HG02938 (cell line): Measurements from ENCODE around the gene CH25H.

ENCODE experiments used
- ATAC-seq: cut with Tn5 transposase; IDR thresholded peaks from one replicate; pipeline ENCODE4 v1.9.1; 2021; ENCODE audit warnings: mild to moderate bottlenecking, moderate library complexity; ENCODE audit not compliant: unreplicated experiment

Gene CH25H

GRCh38 chr10:89233033-89233432, 25.9 kb upstream of the CH25H start:
- no peak for ATAC-seq

- no peak for ATAC-seq
These were observed 21.8 kb upstream of the CH25H start for GRCh38 chr10:89228962-89229361.

- ATAC-seq: no peak
These were observed 21.0 kb upstream of the CH25H start for GRCh38 chr10:89228146-89228545.

GRCh38 chr10:89226891-89227290, 19.8 kb upstream of the CH25H start:
- no peak for ATAC-seq

DNA sequence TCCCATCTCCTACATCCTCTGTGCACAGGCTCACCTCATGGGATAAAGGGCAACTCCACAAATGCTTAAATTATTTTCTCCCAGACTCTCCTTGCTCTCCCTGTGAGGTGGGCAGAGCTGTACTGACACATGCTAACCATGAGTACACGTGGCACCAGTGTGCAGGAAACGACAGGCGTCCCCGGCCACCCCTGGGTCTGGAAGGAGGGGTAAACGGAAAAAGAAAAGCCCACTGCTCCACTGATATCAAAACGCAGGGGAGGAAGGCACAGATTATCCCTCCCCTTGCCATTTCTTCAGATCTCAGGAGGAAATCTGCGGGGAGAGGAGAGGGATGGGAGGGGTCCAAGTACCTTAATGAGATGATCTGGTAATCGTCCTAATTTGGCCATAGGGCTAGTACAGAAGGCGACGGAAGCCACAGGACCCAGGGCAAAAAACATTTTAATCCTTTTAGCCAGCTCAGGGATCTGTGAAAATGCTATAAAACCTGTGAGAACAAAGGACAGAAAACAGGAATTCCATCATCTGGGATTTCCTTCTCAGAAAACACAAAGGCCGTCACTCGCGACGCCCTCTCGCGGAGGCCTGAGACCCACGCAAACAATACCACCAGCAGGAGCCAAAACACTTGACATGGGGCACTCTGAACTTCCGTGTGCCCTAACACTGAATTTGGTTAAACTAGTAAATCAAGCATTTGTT, 17.8 kb upstream of the CH25H start:
- no peak for ATAC-seq

DNA sequence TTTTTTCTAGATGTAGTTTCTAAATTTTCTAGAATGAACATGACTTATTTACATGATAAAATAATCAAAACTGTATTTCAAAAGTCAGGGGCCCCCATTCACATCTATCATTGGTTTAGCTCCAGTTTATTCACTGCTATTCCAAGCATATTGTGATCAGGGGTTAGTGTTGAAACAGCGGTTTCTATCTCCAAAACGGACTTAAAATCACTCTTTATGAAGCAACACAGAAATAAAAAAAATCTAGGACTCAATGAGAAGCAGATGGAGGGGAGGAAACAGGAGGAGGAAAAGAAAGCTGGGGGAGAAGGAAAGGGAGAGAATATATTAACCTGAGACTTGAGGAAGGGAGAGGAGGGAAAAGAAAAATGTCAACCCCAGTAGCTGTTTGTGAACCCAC, 14.8 kb upstream of the CH25H start:
- ATAC-seq: no peak

- ATAC-seq: no peak
These were observed 12.5 kb upstream of the CH25H start for GRCh38 chr10:89219513-89220218.

GRCh38 chr10:89217057-89217990, 10.2 kb upstream of the CH25H start:
- no peak for ATAC-seq

DNA sequence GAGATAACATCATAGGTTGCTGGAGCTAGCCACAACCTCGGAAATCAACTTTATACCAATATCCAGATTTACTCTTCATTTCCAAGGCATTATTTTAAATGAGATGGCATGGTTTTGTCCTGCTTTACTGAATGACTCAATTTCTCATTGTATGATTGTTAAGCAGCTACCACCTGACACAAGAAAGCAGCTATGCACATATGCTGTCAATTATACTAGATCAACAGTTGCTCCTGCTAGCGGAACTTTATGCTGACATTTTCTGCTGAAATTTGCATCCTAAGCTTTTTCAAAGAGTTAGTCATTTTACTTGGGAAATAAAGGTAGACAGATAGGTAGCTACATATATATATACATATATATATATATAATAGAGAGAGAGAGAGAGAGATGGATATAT, 8.9 kb upstream of the CH25H start:
- no peak for ATAC-seq

DNA sequence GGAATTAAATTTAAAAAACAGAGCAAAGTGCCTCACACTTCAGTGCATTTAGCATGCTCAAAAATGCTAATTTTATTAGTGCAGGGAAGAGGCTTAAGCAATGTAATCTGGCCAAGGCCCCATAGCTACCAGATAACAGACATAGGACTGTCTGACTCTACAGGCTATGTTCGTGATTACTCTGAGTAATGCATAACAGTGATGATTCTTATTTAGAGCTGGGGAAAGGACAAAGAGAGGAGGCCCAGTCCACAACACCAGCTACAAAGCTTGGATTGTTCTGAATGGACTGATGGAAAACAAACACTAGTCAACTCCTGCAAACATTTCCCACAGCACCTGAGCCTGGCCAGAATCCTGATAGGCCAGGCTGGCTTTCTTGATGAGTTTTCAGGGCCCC, 8.4 kb upstream of the CH25H start:
- ATAC-seq: no peak

GRCh38 chr10:89214566-89215165, 7.5 kb upstream of the CH25H start:
- no peak for ATAC-seq

DNA sequence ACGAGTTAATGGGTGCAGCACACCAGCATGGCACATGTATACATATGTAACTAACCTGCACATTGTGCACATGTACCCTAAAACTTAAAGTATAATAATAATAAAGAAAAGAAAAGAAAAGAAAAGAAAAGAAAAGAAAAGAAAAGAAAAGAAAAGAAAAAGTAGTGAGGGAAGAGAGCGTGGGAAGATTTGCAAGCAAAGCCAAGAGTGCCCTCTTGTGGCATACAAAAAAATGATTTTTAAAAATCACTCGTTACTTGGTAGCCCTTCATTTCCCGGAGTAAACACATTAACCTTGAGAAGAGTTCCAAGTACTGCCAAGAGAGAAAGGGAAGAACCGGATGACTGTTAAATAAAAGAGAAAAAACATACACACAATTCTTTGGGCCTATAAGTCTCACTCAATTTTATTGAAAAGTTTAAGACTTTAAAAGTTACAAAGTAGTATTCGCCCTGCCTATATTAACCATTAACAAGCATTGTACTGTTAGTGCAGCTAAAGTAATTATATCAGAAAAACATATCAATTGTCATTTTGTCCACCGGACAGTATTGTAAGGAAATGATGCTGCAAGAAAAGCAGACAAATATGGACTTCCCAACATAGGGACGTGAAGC, 6.2 kb upstream of the CH25H start:
- ATAC-seq: no peak

- ATAC-seq: no peak
These were observed 3.8 kb upstream of the CH25H start for GRCh38 chr10:89210794-89211425.

GRCh38 chr10:89209718-89210117, 2.6 kb upstream of the CH25H start:
- ATAC-seq: no peak

DNA sequence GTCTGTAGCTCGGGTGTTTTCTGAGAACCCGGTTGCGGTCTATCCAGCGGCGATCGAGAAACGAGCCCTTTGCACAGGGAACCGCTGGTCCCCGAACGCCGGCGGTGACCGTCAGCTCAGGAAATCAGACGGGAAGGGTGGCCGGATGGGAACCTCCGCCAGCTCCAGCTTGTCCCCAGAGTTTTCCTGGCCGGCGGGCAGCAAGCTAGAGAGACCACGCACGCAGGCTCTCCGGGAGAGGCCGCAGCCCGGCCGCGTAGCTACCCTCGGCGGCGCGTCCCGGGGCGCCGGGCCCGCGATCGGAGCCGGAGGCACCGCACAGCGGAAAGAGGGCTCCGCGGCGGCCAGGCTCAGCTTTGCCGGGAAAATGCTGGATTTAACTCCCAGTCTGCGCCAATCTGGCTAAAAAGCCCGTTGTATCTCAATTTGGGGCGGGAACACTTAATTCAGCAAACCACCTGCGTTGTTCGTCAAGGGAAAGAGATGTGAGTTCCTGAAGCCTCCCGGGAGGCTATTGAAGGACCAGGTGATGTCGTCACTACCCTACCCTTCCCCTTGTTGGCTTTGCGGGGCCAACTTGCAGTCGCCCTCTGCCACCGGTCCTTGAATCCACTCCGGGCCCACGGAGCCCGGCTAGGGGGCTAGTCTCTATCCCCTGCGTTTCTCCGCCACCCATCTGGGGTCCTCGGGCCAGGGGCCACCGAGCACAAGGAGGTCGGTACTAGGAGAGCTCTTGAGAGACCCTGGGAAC, 859 bp upstream of the CH25H start:
- ATAC-seq: no peak

- no peak for ATAC-seq
These were observed 526 bp downstream of the CH25H start for GRCh38 chr10:89206402-89207180.

- ATAC-seq: no peak
These were observed 2.4 kb downstream of the CH25H start for GRCh38 chr10:89204621-89205185.

GRCh38 chr10:89203237-89203636, 3.9 kb downstream of the CH25H start:
- no peak for ATAC-seq
